C1 segment of cervical spinal cord (tissue), 14 donors: Measurements from ENCODE around the gene APBA3.
"Not testable (repeated sequence)": the region's sequence is repeated elsewhere in the genome, so short reads cannot be mapped to it uniquely, and the experiment has no call there.

ENCODE experiments used
- DNase-seq, 14 donors: peaks; one replicate each; lab custom pipeline; 2025; lab: John Stamatoyannopoulos, UW

Gene APBA3

DNA sequence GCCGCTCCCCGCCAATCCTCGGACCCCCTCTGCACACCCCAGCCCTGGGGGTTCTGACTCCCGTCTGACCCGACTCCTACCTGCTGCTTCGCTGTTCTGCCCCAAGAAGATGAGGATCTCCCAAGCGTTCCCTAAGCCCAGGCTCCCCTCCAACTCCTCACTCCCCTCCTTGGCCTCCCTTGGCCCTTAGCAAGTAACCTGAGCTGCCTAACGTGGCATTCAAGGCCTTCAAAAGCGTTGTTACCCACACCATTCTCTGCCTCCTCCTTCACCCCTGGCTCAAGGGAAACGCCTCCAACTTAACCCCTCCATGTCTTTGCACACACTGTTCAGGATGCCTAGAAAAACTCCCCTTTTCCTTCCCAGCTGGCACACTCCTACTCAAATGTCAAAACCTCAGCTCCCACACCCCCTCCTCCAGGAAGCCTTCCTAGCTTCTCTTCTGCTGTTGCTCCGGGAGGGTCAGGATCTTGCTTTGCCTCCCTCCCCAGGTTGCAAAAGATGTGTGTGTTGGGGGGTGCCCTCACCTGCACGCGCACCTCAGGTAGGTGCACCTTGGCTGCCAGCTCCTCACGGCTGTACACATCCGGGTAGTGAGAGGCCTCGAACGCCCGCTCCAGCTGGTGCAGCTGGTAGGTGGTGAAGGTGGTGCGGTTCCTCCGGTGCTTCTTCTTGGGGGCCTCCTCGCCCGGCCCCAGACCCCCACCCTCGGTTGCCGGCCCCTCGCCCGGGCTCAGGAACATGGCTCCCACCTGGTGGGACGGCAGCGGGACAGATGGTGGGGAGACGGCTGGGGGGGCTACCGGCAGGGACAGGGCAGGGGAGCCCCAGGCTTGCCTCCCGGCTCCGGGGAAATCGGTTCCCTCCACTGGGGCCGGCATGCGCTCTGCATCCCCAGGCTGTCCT, 9.8 kb upstream of the APBA3 start:
- no peak for DNase-seq

DNA sequence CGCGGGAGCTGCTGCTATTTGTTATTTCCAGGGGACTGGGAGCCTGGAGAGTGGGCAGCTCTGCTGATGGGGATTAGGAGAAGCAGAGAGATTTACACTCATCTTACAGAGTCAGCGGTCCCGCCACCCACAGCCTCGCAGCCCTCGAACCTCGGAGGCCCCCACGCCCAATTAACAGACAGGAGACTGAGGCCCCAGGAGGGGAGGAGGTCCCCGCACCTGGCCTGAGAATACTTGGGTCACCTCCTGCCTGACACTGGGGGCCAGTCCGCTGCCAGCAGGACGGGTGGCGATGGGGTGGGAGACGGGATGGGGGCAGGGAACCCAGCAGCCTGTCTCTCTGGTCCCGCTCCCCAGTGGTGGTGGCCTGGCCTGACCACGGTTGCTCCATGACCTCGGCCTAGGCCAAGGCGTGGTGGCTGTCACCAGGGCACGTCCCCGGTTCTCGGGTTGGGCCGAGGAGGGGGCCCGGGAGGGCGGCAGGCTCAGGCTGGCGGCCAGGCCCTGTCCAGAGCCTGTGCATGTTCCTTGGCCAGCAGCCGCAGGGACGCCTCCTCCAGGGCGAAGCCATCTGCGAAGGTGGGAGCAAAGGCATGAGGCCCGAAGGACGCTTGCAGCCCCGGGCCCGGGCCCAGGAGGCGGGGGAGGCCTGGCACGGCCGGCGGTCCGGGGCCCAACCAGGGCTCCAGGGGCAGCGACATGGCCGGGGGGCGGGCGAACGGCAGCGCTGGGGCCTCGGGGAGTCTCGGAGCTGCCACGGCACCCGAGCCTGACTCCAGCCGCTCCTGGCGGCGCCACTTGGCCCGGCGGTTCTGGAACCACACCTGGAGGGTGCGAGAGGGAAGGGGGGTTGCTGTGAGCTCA, 8.9 kb upstream of the APBA3 start:
- no peak for DNase-seq

DNA sequence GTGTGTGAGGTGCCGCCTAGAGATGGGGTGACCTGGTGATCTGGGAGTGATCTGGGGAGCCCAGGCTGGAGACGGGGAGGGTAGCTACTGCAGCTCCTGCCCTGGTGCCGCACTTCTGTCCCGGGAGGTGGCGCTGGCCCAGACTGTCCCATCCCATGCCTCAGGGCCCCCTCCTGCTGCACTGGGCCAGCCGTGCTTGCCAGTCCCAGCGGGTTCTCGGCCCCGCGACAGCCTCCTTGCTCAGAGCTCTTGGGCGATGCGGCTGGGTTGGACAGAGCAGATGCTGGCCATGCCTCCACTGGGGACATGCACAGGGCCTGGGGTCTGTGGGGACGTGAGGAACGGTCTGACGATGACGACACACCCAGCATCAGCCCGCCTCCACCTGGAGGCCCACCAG, 8.0 kb upstream of the APBA3 start:
- no peak for DNase-seq

DNA sequence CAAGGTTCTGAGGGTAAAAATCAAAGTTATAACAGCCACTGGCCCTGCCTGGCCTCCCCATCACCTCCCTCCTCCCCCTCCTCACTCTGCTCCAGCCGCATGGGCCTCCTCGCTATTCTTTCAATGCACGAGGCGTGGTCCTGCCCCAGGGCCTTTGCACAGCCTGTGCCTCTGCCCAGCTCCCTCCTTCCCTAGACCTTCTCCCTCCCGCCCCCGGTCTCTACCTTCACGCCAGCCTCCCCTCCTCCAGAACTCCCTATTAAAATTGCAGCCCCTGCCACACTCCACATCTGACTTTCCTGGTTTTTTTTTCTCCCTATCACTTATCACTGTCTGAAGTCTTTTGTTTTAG, 7.2 kb upstream of the APBA3 start:
- DNase-seq: no peak

DNA sequence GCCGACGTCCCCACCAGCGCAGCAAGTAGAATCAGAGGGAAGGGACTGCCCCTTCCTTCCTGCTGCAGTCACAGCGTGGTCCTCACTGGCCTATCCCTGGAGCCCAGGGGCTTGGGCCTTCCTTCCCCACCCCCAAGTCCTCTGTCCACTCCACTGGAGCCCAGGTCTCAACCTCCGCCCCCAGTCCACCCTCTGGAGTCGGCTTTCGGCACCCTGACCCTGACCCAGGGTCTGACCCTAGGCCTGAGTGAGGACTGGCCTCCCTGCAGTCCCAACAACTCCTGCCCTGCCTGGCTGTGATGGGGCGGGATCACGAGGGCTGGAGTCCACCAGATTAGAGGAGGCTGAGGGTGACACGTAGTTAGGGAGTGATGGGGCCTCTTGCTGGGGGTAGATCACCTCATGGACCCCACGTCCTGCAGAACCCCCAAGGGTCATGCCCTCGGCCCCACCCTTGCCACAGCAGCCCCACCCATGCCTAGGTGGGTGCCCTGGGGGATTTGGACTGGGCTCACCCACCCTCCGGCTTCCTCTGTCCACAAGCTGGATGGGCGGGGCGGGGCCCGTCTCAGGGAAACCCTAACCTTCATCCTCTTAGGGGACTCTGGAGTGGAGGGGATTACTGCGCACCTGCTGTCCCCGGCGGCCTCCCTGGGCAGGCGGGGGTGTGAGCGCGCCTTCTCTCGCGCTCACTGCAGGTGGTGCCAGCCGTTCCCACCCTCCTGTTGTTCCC, 6.7 kb upstream of the APBA3 start:
- no peak for DNase-seq

DNA sequence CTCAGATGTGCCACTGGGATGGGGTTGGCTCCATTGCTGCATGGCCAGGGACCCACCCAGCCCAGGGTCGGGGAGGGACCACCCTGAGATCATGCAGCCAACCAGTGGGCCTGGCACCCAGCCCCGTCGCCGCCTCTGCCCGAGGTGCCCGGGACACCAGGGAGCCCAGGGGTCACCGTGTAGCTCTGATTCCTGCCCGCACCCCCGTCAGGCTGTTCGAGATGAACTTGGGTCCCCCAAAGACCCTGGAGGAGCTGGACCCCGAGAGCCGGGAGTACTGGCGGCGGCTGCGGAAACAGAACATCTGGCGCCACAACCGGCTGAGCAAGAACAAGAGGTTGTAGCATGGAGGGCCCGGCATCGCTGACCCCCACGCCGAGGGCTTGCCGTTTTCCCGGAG, 5.6 kb upstream of the APBA3 start:
- DNase-seq: no peak

DNA sequence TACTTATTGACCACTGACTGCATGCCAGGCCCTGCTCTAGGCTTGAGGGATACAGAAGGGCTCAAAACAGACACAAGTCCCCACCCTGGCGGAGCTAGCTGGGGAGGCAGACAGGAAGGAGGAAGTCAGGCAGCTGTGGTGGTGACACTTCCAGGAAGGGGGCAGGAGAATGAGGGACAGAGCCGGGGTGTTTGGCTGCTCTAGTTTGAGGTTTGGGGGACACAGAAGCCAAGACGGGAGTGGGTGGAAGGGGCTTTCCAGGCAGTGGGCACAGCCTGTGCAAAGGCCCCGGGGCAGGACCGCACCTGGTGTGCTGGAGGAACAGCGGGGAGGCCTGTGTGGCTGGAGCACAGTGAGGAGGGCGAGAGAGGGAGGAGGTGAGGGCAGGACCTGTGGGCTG, 5.0 kb upstream of the APBA3 start:
- DNase-seq: no peak

DNA sequence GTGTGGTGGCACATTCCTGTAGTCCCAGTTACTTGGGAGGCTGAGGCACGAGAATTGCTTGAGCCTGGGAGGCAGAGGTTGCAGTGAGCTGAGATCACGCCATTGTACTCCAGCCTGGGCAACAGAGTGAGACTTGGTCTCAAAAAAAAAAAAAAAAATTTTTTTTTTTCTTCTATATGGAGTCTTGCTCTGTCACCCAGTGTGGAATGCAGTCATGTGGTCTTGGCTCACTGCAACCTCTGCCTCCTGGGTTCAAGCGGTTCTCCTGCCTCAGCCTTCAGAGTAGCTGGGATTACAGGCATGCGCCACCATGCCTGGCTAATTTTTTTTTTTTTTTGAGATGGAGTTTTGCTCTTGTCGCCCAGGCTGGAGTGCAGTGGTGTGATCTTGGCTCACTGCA, 4.3 kb upstream of the APBA3 start:
- DNase-seq: not testable (repeated sequence)

DNA sequence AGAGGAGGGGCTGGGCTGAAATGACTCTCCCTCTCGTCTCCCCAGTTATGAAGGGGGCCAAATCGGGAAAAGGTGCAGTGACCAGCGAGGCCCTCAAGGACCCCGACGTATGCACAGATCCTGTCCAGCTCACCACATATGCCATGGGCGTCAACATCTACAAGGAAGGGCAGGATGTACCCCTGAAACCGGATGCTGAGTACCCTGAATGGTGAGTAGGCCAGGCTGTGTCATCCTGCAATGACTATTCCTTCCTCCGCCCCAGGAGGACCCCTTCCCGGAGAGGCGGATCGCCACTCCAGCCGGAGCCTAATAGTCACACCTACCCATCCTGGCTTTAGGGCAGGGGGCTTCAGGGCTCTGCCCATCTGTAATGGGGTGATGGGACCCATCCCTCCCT, 3.6 kb upstream of the APBA3 start:
- DNase-seq: no peak

DNA sequence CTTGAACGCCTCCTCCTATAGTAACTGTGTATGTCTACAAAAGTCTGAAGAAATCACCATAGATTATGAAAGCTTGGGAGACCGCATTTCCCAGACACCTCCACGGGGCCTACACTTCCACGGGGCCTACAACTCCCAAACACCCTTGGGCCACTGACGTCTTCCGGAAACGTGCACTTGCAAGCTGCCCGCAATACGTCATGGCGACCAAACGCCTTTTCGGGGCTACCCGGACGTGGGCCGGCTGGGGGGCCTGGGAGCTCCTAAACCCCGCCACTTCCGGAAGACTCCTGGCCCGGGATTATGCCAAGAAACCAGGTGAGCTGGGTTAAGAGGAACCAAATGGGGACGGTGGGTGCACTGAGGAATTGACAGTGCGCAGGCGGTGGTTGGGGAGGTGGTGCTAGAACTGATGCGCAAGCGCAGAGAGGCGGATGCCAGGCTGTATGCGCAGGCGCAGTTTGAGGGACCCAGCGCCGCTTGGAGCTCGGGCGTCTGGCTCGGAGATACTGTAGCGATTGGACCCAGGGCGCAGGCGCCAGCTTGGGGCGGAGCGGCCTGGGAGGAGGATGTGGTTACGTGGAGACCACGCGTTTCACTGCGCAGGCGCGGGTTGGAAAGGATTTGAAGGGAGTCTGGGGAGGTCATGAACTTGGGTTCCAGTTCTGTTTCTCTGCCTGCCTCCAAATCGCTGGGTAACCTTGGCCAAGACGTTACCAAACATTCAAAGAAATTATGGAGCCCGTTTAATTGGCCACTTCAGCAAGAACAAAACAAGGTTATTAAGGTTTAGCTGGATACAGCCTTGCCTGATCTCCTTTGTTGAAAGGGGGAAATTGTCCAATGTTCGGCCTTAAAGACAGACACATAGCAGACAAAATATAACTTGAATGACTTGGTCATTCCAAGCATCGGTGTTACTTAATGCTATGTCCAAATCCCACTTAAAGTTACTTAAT, 1.3 kb upstream of the APBA3 start, which contains the start of gene MRPL54:
Gene MRPL54 (plus strand): TSS at position 182 of the 959 bp plus-strand sequence. CDS start 19 bp downstream, at position 201.
- DNase-seq: peak; percentile 99 to 100 (median 99)

DNA sequence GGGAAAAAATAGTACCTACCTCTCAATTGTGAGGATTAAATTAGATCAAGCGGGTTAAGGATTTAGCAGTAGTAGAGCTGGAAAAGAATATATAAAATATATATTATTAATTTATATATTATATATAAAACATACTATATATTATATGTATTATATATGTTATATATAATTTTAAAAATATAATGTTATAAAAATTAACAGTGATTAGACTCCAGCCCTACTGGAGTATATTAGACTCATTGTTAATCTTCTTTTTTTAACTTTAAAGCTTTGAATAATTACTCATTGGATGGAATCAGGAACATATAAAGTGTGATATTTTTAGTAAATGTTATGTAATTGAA, 610 bp upstream of the APBA3 start:
- no peak for DNase-seq

DNA sequence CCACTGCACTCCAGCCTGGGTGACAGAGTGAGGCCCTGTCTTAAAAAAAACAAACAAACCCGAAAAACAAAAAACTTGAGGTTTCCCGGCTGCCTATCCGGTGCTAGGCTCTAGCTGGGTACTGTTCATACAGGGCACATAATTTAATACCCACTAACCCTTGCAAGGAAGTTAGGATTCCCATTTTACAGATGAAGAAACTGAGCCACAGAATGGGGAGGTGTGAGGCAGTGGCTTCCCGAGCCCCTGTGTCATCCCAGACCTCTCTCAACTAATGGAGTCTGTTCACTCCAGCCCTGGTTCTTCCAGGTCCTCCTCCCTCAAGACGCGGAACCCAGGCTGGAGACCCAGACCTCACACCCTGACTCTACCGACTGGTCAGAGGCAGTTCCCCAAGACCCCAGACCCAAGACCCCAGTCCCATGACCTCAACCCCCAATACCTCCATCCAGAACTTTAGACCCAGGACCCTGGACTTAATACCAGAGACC, 576 bp downstream of the APBA3 start:
- no peak for DNase-seq

DNA sequence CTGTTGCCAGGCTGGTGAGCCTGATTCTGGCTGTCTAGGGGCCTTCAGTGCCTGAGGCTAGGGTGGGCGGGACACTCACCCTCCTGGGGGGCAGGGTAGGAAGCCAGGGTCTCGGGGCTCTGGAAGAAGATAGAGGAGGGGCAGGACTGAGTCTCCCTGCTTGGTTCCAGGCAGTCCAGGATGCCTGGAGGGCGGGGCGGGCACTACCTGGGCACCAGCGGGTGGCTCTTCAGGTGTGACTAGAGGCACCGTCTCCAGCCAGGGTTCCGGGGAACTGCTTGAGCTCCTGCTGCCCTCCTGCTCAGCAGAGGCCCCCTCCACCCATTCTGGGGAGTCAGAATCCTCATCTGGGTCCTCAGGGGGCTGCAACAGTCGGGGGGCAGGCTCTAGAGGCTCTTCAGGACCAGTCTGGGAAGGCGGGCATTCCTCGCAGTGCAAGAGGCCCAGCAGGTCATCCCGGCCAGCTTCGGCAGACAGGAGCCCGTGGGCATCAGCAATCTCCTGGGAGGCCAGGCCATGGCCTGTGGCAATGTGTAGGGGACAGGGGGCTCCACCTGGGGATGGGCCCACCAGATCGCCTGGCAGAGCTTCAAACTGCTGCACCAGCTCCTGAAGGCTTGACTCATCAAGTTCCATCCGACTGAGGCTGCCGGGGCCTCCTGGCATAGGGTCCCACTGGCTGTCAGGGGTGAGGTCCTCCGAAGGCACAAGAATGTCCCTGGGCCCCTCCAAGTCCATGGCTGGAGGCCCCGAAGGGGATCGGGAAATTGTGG, 1.8 kb downstream of the APBA3 start:
- peak in 3 of 14 donors; percentile 17 to 78 (median 31) for DNase-seq

DNA sequence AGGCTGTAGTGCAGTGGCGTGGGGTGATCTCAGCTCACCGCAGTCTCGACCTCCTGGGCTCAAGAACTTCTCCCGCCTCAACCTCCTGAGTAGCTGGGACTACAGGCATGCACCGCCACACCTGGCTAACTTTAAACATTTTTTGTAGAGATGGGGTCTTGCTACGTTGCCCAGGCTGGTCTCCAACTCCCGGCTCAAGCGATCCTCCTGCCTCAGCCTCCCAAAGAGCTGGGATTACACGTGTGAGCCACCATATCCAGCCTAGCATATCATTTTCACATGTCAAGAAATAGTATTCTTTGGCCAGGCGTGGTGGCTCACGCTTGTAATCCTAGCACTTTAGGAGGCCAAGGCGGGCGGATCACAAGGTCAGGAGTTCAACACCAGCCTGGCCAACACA, 3.2 kb downstream of the APBA3 start:
- DNase-seq: not testable (repeated sequence)

DNA sequence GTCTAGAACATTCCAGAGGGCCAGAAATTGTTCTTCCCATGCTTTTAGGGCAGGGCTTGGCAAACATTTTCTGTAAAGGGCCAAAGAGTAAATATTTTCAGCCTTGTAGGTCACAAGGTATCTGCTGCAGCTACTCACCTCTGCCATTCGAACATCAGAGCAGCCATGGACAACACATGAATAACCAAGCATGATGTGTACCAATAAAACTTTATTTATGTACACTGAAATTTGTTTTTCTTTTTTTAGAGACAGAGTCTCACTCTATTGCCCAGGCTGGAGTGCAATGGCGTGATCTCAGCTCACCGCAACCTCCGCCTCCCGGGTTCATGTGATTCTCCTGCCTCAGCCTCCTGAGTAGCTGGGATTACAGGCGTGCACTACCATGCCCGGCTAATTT, 3.8 kb downstream of the APBA3 start:
- not testable (repeated sequence) for DNase-seq

DNA sequence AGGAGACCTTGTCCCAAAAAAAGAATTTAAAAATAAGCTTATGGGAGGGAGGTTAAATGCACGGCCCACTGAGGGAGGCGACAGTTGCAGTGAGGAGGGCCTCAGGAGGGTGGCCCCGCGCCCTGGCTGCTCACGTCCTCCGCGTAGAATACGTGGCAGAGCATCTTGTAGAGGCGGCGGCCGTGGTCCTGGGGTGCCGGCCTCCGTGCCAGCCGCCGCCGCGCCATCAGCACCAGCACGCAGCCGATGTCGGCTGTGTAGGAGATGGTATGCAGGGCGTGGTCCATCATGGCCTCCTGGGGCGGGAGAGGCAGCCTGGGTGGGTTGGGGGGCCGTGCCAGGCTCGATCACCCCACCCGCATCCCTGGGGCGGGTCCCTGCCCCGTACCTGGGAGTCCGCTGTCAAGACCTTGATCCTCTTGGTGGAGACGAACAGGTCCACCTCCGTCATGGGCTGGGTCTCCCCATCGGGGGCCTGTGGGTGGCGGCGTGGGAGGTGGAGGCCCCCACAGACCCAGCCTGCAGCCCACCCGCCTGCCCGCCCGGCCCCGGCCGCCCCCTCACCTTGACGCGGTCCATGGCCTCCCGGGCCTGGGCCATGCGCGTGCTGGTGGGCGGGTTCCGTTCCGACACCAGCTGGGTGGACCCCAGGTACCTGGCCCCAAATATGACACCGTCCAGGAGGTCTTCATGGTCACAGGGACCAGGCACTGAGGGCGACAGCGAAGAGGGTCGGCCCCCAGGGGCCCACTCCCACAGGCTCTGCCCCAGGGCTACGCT, 7.7 kb downstream of the APBA3 start:
- DNase-seq: no peak

DNA sequence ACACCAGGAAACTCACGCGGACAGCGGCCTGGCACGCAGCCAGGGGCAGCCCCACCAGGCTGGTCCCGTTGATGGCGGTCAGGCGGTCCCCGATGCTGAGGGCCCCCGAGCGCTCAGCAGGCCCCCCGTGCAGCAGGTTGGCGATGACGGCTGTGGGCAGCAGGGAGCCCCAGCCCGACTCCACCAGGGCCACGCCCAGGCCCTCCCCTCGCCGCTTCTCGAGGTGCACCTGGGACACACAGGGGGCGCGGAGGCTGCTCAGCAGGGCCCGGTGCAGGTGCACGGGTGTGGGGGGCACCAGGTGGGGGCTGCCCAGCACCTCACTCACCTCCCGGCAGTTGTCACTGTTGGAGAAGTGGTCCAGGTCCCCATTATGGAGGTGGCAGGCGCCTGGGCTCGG, 9.0 kb downstream of the APBA3 start:
- no peak for DNase-seq

DNA sequence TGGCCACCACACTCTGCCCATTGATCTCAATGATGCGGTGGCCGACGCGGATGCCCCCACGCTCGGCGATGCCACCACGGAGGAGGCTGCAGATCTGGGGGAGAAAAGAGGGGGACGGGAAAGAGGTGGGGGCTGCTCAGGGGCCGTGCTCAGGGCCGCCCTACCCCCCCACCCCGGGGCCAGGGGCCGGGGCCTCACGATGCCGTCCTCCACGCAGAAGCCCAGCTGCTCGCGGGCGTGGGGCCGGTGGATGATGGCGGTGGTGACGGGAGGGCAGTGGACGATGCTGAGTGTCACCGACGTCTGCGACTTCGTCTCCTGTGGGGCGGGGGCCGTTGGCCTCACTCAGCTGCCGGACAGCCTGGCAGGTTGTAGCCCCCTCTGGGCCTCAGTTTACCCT, 10.3 kb downstream of the APBA3 start:
- DNase-seq: no peak

DNA sequence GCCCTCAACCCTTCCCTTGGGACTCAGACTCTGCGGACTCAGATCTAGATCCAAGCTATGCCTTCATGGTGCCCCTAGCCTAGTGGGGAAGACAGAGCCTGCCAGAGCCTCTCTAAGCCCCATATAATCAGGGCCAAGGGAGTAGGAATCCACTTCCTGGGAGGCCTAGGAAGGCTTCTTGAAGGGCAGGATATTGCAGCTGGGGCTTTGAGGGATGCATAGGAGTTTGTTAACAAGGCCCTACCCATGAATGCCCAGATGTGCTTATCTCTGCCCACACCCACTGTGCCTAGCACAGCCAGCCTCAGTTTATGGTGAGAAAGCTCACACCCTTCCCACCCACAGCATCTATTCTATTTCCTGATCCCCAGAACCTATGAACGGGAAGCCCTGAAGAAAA, 11.3 kb downstream of the APBA3 start:
- no peak for DNase-seq
